ENCODE results near the gene CBL.
"Not testable (repeated sequence)": the region's sequence is repeated elsewhere in the genome, so short reads cannot be mapped to it uniquely, and the experiment has no call there.

Gene CBL

DNA sequence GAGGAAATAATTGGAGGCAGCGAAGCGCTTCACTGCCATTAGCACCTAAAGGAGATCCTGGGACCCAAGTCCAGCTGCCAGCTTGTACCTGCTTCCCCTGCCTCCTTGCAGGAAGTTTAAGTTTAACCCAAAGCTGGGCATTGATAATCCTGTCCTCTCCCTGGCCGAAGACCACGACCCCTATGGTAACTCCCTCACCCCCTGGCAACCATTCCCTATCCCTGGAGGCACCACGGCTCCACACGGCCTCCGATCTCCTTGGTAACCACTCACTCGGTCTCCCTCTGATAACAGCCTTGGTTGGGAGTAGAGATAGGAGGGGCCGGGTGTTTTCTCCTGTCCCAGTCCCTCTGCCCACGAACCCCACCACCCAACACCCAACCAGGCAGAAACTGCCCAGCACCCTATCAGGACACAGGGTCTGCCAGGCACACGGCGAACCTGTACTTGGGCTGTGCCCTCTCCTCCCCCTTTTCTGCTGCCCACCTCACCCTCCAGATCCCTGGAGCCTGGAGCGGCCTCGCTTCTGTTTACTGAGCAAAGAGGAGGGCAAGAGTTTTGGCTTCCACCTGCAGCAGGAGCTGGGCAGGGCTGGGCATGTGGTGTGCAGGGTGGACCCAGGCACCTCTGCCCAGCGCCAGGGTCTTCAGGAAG is 20.0 kb upstream of the CBL start:
- no peak for DNase-seq

GRCh38 chr11:119187123-119187892 is 18.8 kb upstream of the CBL start:
- DNase-seq, result no peak

GRCh38 chr11:119188067-119188466 is 18.1 kb upstream of the CBL start:
- DNase-seq, result no peak

GRCh38 chr11:119188887-119189286 is 17.3 kb upstream of the CBL start:
- no peak for DNase-seq

DNA sequence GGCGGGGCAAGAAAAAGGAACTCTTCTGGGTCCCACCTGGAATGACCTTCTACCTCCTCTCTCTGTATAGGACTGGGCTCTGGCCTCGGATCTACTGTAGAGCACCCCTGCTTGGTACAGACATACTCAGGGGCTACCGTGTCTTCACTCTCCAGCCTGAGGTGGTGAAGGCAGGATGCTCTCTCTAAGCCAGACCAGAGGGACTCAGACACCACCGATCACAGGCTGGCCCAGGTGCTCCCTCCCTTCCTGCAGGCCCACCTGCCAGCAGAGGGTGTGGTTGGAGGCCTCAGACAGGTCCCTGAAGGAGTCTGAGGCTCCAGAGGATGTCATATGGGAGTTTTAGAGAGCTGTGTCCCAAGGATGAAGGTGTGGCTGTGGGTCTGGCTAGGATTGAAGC is 16.7 kb upstream of the CBL start:
- DNase-seq, result no peak

GRCh38 chr11:119190531-119190930 is 15.6 kb upstream of the CBL start:
- no peak for DNase-seq

GRCh38 chr11:119191265-119191664 is 14.9 kb upstream of the CBL start:
- not testable (repeated sequence) for DNase-seq

DNA sequence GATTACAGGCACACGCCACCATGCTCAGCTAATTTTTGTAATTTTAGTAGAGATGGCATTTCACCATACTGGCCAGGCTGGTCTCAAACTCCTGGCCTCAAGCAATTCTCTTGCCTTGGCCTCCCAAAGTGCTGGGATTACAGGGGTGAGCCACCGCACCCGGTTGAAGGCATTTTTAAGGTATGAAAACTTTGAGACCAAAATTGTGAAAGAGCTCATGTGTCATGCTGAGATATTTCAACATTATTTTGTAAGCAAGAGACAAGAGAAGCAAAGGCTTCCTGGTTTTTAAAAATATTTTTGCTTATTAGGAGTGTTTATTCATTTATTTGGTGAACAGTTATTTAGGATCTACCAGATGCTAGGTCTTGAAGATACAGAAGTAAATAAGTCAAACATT is 14.0 kb upstream of the CBL start:
- DNase-seq, result no peak

DNA sequence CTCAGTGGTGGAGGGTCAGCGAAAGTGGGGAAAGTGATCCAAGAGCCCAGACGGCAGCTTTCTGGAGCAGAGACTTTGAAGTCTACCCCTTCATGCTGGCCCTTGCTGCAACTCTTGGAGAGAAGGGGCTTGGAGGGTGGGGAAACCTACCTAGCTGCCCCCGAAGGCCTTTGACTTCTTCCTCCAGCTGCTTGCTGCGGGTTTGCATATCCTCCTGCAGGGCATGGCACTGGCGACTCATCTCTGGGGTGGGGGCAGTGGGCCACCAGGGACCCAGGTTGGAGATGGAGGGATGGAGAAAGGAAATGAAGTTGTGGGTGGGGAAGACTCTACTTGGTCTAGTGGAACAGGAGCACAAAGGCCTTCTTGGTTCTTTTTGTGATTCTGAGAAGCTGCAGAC is 13.1 kb upstream of the CBL start:
- no peak for DNase-seq

- DNase-seq, result no peak
These were observed 12.5 kb upstream of the CBL start for GRCh38 chr11:119193626-119194025.

- DNase-seq, result no peak
These were observed 11.2 kb upstream of the CBL start for GRCh38 chr11:119194811-119195440.

DNA sequence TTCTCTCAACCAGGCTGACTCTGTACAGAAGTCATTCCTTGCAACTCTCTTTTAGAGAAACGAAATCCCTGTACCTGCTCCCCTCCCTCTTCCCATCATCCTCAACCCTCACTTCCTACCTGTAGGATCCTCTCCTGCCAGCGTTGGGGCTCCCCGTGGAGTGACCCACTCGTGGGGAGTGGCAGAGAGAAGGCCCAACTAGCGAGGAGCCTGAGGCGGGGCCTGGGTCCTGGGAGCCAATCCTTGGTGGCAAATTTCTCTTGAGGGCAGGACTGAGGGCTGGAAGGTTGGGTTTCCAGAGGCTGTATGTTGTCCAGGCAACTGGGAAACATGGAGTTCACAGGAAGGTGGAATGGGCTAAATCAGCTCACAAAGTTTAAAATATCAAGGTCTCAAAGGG is 10.5 kb upstream of the CBL start:
- peak; percentile 92 for DNase-seq

GRCh38 chr11:119196833-119197483 is 9.2 kb upstream of the CBL start:
- DNase-seq, result peak; percentile 90

DNA sequence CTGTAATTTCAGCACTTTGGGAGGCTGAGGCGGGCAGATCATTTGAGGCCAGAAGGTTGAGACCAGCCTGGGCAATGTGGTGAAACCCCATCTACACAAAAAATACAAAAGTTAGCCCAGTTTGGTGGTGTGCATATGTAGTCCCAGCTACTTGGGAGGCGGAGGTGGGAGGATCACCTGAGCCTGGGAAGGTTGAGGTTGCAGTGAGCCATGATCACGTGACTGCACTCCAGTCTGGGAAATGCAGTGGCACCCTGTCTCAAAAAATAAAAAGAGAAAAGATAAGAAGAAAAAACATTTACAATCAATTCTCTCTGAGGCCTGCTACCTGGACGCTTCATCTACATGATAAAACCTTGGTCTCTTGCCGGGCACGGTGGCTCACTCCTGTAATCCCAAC is 7.2 kb upstream of the CBL start:
- DNase-seq, result no peak

DNA sequence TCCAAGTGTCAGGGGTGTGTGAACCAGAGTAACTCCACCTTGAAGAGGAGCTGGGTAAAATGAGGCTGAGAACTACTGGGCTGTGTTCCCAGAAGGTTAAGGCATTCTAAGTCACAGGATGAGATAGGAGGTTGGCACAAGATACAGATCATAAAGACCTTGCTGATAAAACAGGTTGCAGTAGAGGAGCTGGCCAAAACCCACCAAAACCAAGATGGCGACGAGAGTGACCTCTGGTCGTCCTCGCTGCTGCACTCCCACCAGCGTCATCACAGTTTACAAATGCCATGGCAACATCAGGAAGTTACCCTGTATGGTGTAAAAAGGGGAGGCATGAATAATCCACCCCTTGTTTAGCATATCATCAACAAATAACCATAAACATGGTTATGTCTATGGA is 4.9 kb upstream of the CBL start:
- not testable (repeated sequence) for DNase-seq

DNA sequence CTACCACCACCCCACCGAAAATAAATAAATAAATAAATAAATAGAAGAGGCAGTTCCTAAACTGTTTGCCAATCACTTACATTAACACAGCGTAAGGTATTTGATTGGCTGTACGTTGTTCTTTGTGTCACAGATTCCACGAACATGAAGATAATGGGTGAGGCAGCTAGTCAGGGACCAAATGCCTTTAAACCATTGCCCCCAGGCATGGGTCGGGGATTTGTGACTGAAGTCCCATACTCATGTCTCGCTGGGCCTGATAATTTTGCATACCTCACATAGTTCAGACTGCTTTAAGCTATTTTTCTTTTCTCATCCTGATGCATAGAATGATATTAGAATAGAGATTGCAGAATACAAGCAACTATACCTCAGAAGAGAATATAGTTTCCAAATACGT is 3.6 kb upstream of the CBL start:
- DNase-seq, result no peak

DNA sequence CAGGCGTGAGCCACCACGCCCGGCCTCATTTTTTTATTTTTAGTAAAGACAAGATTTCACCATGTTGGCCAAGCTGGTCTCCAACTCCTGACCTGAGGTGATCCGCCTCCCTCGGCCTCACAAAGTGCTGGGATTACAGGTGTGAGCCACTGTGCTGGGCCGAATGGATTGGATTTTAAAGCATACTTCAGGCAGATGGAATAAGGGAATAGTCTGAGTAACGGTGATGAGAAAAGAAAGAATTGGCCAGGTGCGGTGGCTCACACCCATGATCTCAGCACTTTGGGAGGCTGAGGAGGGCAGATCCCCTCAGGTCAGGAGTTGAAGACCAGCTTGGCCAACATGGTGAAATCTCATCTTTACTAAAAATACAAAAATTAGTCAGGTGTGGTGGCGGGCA is 2.1 kb upstream of the CBL start:
- DNase-seq, result no peak

DNA sequence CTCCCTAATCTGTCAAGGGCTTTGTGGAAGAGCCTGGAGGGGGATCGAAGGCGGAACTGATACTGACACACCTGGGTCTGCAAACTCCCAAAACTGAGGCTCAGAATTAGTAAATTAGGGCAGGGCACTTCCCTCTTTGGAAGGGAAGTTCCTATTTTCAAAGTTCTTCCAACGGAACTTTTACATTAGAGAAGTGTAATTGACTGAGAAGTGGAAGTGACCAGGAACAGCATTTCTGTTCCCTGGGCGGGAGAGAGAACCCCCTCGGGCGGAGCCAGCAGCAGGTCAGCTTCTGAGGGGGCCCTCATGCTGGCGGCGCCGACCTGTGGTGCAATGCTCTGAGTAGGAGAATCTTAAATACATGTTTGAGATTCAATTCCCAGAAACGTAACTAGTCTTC is 1.1 kb upstream of the CBL start:
- no peak for DNase-seq

- peak; percentile 82 for DNase-seq
These were observed 624 bp downstream of the CBL start for GRCh38 chr11:119206511-119207414.

GRCh38 chr11:119207415-119207960 is 1.3 kb downstream of the CBL start:
- DNase-seq, result no peak

- DNase-seq, result no peak
These were observed 3.0 kb downstream of the CBL start for GRCh38 chr11:119209186-119209585.

GRCh38 chr11:119210050-119210449 is 3.9 kb downstream of the CBL start:
- DNase-seq, result no peak
